Progenitor cell of endocrine pancreas (in vitro differentiated cells): Measurements from ENCODE around the gene AFF2. TPM values are rescaled to one million over a fixed set of nuclear protein-coding genes. Genes with fewer than 3 reads are reported as not detected.

Source experiments
- DNase-seq: peaks from one replicate; pipeline ENCODE4 v3.0.0; 2021; ENCODE audit warnings: low spot score; ENCODE audit not compliant: unreplicated experiment
- H3K27ac Mint-ChIP-seq: 2 replicates; pipeline ENCODE4 v1.8.0; 2021; ENCODE audit warnings: mild to moderate bottlenecking, moderate library complexity, mixed read lengths
- H3K27me3 Mint-ChIP-seq: 2 replicates; pipeline ENCODE4 v1.8.0; 2021; ENCODE audit warnings: mixed read lengths
- H3K36me3 Mint-ChIP-seq: 2 replicates; pipeline ENCODE4 v1.8.0; 2022; ENCODE audit warnings: mixed read lengths; ENCODE audit not compliant: insufficient read depth
- H3K4me1 Mint-ChIP-seq: 2 replicates; pipeline ENCODE4 v1.8.0; 2021; ENCODE audit warnings: low read depth, mixed read lengths
- H3K4me3 Mint-ChIP-seq: 2 replicates; pipeline ENCODE4 v1.8.0; 2021; ENCODE audit warnings: low read depth, mild to moderate bottlenecking, moderate library complexity, mixed read lengths
- H3K9me3 Mint-ChIP-seq: 2 replicates; pipeline ENCODE4 v1.8.0; 2021; ENCODE audit warnings: low read depth, mixed read lengths
- total RNA-seq: library from RNA; stranded (reverse); gene quantifications from 2 replicates; pipeline ENCODE4 v1.2.1, GENCODE V29; 2021
- TF ChIP-seq, protein P1 (sequence below): fragments of 200-600 bp; sonication (generic); IDR thresholded peaks from one replicate; pipeline ENCODE4 v1.5.0; 2021; ENCODE audit warnings: antibody characterized with exemption, mild to moderate bottlenecking; ENCODE audit not compliant: unreplicated experiment

The AFF2 gene
- total RNA-seq, 1 donor from 2014 or later: 8.4 TPM

GRCh38 chrX:148928811-148929210, 428.4 kb downstream of the AFF2 start:
- Mint-ChIP-seq H3K27me3 (no peaks in the 10 kb centered on the region), H3K27ac (no peak overlapping the region), H3K4me3 (no peak overlapping the region), H3K4me1 (no peaks in the 10 kb centered on the region), H3K36me3 (no peaks in the 10 kb centered on the region), H3K9me3 (peaks cover 19% of the 10 kb centered on the region)
- no peak for DNase-seq
- TF ChIP-seq, protein P1, sequence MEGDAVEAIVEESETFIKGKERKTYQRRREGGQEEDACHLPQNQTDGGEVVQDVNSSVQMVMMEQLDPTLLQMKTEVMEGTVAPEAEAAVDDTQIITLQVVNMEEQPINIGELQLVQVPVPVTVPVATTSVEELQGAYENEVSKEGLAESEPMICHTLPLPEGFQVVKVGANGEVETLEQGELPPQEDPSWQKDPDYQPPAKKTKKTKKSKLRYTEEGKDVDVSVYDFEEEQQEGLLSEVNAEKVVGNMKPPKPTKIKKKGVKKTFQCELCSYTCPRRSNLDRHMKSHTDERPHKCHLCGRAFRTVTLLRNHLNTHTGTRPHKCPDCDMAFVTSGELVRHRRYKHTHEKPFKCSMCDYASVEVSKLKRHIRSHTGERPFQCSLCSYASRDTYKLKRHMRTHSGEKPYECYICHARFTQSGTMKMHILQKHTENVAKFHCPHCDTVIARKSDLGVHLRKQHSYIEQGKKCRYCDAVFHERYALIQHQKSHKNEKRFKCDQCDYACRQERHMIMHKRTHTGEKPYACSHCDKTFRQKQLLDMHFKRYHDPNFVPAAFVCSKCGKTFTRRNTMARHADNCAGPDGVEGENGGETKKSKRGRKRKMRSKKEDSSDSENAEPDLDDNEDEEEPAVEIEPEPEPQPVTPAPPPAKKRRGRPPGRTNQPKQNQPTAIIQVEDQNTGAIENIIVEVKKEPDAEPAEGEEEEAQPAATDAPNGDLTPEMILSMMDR: no peak

DNA sequence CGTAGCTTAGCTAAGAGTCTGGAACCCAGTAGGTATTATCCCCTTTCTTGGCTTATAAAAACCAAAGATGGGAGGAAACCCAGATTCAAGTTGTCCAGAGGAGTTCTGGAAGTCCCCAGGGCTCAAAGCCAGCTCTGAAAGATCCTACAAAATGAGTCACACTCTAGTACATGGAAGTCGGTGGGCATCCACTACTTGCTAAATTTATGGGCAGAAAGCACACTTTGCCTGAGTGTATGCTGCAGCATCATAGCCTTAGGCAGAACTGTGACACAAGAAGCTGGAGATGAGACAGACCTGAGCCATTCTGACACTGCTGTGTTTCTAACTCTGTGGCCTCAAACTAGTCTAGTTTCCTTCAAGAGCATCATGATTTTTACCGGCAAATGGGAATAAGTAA, 429.3 kb downstream of the AFF2 start:
- no peak overlapping the region for H3K4me3 Mint-ChIP-seq
- no peak for DNase-seq
- TF ChIP-seq, protein P1: no peak
- H3K27ac Mint-ChIP-seq: no peak overlapping the region
- H3K4me1 Mint-ChIP-seq: no peaks in the 10 kb centered on the region
- H3K27me3 Mint-ChIP-seq: no peaks in the 10 kb centered on the region
- peaks cover 19% of the 10 kb centered on the region for H3K9me3 Mint-ChIP-seq
- H3K36me3 Mint-ChIP-seq: no peaks in the 10 kb centered on the region

DNA sequence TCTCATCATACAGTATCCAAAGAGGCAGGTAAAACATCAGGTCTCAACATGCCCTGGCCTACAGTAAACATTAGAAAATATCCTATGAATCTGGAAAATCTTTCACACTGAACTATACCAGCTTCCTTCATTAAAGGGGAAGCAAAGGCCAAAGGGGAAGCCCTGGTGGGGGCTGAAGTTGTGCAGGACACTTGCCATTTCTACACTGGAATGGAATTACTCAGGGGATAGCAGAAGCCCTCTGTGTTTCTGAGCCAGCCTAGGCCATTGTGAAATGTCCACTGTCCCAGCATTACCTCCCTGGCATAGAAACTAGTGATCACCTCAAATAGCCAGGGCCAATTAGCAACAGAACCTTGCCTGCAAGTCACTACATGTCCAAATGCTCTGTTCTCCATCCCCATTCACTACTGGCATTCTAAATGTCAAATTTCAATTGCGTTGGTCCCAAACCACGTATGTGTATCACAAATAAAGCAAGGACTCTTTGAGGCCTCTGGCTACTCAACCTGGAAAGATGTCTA, 429.9 kb downstream of the AFF2 start:
- Mint-ChIP-seq H3K36me3 (no peaks in the 10 kb centered on the region), H3K9me3 (peaks cover 19% of the 10 kb centered on the region), H3K27me3 (no peaks in the 10 kb centered on the region)

DNA sequence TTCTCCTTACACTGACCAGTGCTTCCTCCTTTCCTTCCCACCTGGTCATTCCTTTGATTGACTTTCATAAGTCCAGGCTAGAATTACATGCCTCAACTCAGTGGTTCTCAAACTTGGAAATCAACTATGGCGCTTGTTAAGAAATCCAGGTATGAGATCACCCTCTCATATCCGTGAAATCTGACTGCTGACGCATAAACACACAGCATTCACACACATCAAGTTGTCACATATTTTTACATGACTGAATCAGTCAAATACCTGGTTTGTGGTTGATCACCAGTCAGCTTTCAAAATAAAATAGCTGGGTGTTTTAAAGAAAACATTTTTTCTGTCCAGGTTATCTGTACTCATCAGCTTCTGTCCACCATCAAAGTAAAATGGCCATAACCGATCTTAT, 433.5 kb downstream of the AFF2 start:
- Mint-ChIP-seq H3K36me3 (no peaks in the 10 kb centered on the region), H3K4me1 (peaks cover 6% of the 10 kb centered on the region), H3K9me3 (peaks cover 19% of the 10 kb centered on the region), H3K27ac (no peak overlapping the region), H3K4me3 (no peak overlapping the region), H3K27me3 (no peaks in the 10 kb centered on the region)
- no peak for DNase-seq
- TF ChIP-seq, protein P1: no peak

More for the DNA sequence above, 429.9 kb downstream of the AFF2 start:
- Mint-ChIP-seq H3K4me1 (no peaks in the 10 kb centered on the region), H3K27ac (no peak overlapping the region), H3K4me3 (no peak overlapping the region)
- no peak for DNase-seq
- TF ChIP-seq, protein P1: no peak

GRCh38 chrX:148938348-148938747, 437.9 kb downstream of the AFF2 start:
- Mint-ChIP-seq H3K4me1 (peaks cover 9% of the 10 kb centered on the region), H3K9me3 (peaks cover 18% of the 10 kb centered on the region), H3K27ac (no peak overlapping the region), H3K36me3 (no peaks in the 10 kb centered on the region), H3K4me3 (no peak overlapping the region), H3K27me3 (no peaks in the 10 kb centered on the region)
- TF ChIP-seq, protein P1: no peak
- no peak for DNase-seq
